ENCODE measurements around the gene PPP3R1. TPM values are rescaled to one million over a fixed set of nuclear protein-coding genes. Genes with fewer than 3 reads are reported as not detected.

The PPP3R1 gene
- total RNA-seq, 1 donor from 2014 or later, result 77.3 TPM

DNA sequence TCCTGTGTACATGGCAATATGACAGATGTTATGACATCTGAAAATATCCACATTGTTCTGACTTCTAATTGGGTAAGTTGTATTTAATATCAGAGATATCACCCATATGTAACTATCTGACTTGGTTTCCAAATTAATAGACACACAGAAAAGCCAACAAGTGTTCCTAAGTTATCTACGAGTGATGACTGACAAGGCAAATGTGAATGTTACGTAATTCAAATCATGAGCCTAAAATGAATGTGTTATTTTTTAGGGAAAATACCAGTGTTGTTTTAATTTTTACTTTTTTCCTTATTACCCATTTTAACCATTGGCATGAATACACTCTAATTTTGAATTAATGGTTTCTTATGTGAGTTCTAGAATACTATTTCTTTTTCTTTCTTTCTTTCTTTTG lies 110.5 kb downstream of the PPP3R1 start:
- Mint-ChIP-seq H3K27me3 (ENCODE audit: low read depth) (no peaks in the 10 kb centered on the region), H3K27ac (no peak overlapping the region), H3K4me1 (ENCODE audit: low read depth) (no peaks in the 10 kb centered on the region), H3K36me3 (ENCODE audit: low read depth) (peaks cover 8% of the 10 kb centered on the region), H3K4me3 (ENCODE audit: low read depth) (no peak overlapping the region), H3K9me3 (no peaks in the 10 kb centered on the region)
- intact Hi-C loops (cut with micrococcal nuclease), result no loop called here
- no peak for DNase-seq (ENCODE audit: low spot score)

DNA sequence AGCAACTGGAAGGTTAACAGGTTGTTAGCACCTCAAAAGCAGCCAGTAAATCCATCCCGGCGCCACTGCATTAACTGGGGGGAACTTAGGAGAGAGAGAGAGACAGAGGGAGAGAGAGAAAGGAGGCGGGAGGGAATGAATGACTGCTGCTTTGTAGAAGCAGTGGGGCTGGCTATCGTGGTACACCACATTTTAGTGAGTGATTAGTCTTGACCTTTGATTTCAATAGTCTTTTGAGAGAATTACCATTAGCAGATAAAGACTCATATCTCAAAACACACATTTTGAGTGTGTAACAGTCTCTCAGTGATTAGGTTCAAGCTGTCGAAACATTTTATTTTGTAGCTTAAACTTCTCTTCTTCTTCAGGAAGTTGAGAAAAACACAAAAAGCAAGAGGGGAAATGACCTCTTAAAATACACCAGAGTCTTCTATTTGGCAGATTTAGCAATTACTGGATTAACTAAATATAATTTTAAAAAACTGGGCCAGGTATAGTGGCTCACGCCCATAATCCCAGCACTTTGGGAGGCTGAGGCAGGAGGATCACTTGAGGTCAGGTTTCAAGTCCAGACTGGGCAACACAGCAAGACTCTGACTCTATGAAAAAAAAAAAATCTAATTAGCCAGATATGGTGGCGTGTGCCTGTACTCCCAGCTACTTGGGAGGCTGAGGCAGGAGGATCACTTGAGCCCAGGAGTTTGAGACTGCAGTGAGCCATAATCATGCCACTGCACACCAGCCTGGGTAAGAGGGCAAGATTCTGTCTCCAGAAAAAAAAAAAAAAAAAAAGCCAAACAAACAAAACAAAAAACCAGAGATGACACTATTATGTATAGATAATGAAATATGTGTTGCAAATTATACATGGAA lies 116.6 kb downstream of the PPP3R1 start:
- Mint-ChIP-seq H3K4me1 (ENCODE audit: low read depth) (peaks cover 3% of the 10 kb centered on the region), H3K27me3 (ENCODE audit: low read depth) (no peaks in the 10 kb centered on the region), H3K36me3 (ENCODE audit: low read depth) (peaks cover 25% of the 10 kb centered on the region), H3K4me3 (ENCODE audit: low read depth) (no peak overlapping the region), H3K9me3 (no peaks in the 10 kb centered on the region), H3K27ac (no peak overlapping the region)
- intact Hi-C loops (cut with micrococcal nuclease), result no loop called here
- no peak for DNase-seq (ENCODE audit: low spot score)

DNA sequence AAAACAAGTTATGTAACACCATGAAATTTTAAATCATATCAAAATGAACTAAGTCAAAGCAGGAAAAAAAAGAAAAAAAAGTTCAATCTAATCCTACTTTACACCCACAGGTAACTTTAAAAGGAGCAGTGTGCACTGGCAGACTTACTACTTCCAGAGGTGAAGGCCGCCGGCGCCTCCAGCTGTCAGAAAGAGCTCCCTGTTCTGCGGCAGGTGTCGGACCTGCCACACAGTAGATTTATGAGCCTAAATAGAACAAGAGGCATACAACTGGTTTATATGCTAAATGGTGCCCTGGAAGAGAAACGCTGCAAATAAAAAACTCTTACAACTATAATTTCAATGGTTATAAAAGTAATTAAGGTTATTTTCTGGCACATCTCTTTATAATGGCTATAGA lies 117.8 kb downstream of the PPP3R1 start:
- Mint-ChIP-seq H3K27me3 (ENCODE audit: low read depth) (no peaks in the 10 kb centered on the region), H3K9me3 (no peaks in the 10 kb centered on the region), H3K4me1 (ENCODE audit: low read depth) (peaks cover 3% of the 10 kb centered on the region), H3K36me3 (ENCODE audit: low read depth) (peaks cover 28% of the 10 kb centered on the region), H3K4me3 (ENCODE audit: low read depth) (no peak overlapping the region), H3K27ac (no peak overlapping the region)
- no peak for DNase-seq (ENCODE audit: low spot score)
- intact Hi-C loops (cut with micrococcal nuclease), result no loop called here

- H3K4me1 Mint-ChIP-seq (ENCODE audit: low read depth), result peaks cover 3% of the 10 kb centered on the region
- intact Hi-C loops (cut with micrococcal nuclease), result no loop called here
- H3K36me3 Mint-ChIP-seq (ENCODE audit: low read depth), result peaks cover 26% of the 10 kb centered on the region
- no peak overlapping the region for H3K4me3 Mint-ChIP-seq (ENCODE audit: low read depth)
- no peak for DNase-seq (ENCODE audit: low spot score)
- H3K9me3 Mint-ChIP-seq, result no peaks in the 10 kb centered on the region
- H3K27ac Mint-ChIP-seq, result no peak overlapping the region
- no peaks in the 10 kb centered on the region for H3K27me3 Mint-ChIP-seq (ENCODE audit: low read depth)
Observed at GRCh38 chr2:68134120-68134519, 118.2 kb downstream of the PPP3R1 start.

Other genes starting within 250 kb of the PPP3R1 start
- 28.5 and 30.7 TPM in 2 replicates for gene C1D, start 189.5 kb downstream of the PPP3R1 start, total RNA-seq
- gene PNO1, start 94.6 kb downstream of the PPP3R1 start, total RNA-seq, result 24.5 and 24.7 TPM in 2 replicates
- gene CNRIP1, start 67.4 kb upstream of the PPP3R1 start, total RNA-seq, result not detected in 2 replicates
- gene PLEK, start 112.8 kb upstream of the PPP3R1 start, total RNA-seq, result 0.18 and 0.48 TPM in 2 replicates
- gene FBXO48, start 214.8 kb upstream of the PPP3R1 start, total RNA-seq, result 1.3 TPM in 2 replicates
- gene APLF, start 215.1 kb upstream of the PPP3R1 start, total RNA-seq, result 3.8 TPM in 2 replicates